Measurements from ENCODE around the gene SMIM35.

GRCh38 chr11:118008271-118008911 lies 78.4 kb downstream of the SMIM35 start:
- TF ChIP-seq, protein P1, sequence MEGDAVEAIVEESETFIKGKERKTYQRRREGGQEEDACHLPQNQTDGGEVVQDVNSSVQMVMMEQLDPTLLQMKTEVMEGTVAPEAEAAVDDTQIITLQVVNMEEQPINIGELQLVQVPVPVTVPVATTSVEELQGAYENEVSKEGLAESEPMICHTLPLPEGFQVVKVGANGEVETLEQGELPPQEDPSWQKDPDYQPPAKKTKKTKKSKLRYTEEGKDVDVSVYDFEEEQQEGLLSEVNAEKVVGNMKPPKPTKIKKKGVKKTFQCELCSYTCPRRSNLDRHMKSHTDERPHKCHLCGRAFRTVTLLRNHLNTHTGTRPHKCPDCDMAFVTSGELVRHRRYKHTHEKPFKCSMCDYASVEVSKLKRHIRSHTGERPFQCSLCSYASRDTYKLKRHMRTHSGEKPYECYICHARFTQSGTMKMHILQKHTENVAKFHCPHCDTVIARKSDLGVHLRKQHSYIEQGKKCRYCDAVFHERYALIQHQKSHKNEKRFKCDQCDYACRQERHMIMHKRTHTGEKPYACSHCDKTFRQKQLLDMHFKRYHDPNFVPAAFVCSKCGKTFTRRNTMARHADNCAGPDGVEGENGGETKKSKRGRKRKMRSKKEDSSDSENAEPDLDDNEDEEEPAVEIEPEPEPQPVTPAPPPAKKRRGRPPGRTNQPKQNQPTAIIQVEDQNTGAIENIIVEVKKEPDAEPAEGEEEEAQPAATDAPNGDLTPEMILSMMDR (IDR thresholded peaks at IDR 0.05) = no peak
- TF ChIP-seq ZNF263 (CRISPR knock-in tag; IDR thresholded peaks at IDR 0.05; ENCODE audit: low read depth) = no peak
